AG04449 (cell line): ENCODE measurements around the gene SFN.
A peak's percentile ranks its signal among the peaks of the same experiment; 100 is the strongest.
"Not testable (repeated sequence)": the region's sequence is repeated elsewhere in the genome, so short reads cannot be mapped to it uniquely, and the experiment has no call there.

Source experiments
- CTCF ChIA-PET: fragments of 350-600 bp; formaldehyde crosslinking; extraction: SDS; loops from one replicate; lab custom pipeline; 2021; ENCODE audit warnings: antibody characterized with exemption; lab: Yijun Ruan, JAX
- POLR2A ChIA-PET: fragments of 400-600, 350-600 bp; formaldehyde crosslinking; extraction: SDS; loops from one replicate; lab custom pipeline; 2020; ENCODE audit warnings: antibody characterized with exemption, inconsistent platforms; lab: Yijun Ruan, JAX
- DNase-seq: peaks from one replicate; pipeline ENCODE4 v3.0.0-alpha.2; 2010; ENCODE audit warnings: low read depth, low spot score
- H3K4me3 ChIP-seq: 2 replicates; pipeline ENCODE4 v1.5.1; 2011; ENCODE audit warnings: low read depth, mild to moderate bottlenecking, control low read depth, low read length
- CTCF ChIP-seq: IDR thresholded peaks from one replicate; pipeline ENCODE4 v1.5.1; 2011; ENCODE audit warnings: mild to moderate bottlenecking, moderate library complexity, low read length, control low read depth, inconsistent platforms; ENCODE audit not compliant: insufficient read depth; ENCODE audit errors: missing control alignments

Gene SFN

GRCh38 chr1:26858891-26859640 is 3.9 kb upstream of the SFN start:
- no peak overlapping the region for H3K4me3 ChIP-seq
- ChIA-PET POLR2A (no interaction called here), CTCF (interaction anchor here (0.8 to 6.0 kb wide), 20 partner anchors 8 to 295 kb away, joined by 3 to 52 read pairs (median 4); no protein-coding TSS in a partner anchor)
- no peak for TF ChIP-seq CTCF
- DNase-seq = no peak

- POLR2A ChIA-PET = no interaction called here
- DNase-seq = no peak
These were observed 1.7 kb upstream of the SFN start for GRCh38 chr1:26861286-26861701.

GRCh38 chr1:26861889-26862378 is 1.0 kb upstream of the SFN start:
- no peak for TF ChIP-seq CTCF
- no peak overlapping the region for H3K4me3 ChIP-seq
- CTCF ChIA-PET = interaction anchor here (0.7 to 6.0 kb wide), 8 partner anchors 9 to 262 kb away, joined by 3 to 52 read pairs (median 3); no protein-coding TSS in a partner anchor
- DNase-seq = no peak
- POLR2A ChIA-PET = no interaction called here

More at GRCh38 chr1:26861286-26861701, 1.7 kb upstream of the SFN start:
- no peak overlapping the region for H3K4me3 ChIP-seq
- peak; percentile 38 for TF ChIP-seq CTCF
- CTCF ChIA-PET = interaction anchor here (0.7 to 6.0 kb wide), 6 partner anchors 11 to 262 kb away, joined by 3 to 52 read pairs (median 3); no protein-coding TSS in a partner anchor

GRCh38 chr1:26863685-26864077 is 732 bp downstream of the SFN start:
- POLR2A ChIA-PET = no interaction called here
- CTCF ChIA-PET = interaction anchor here (0.9 to 2.8 kb wide), 4 partner anchors 9 to 261 kb away, joined by 3 to 27 read pairs (median 14); no protein-coding TSS in a partner anchor
- TF ChIP-seq CTCF = no peak
- no peak for DNase-seq
- peak overlapping the region; percentile 55 for H3K4me3 ChIP-seq

GRCh38 chr1:26864610-26865480 is 1.9 kb downstream of the SFN start:
- DNase-seq = peak; percentile 86
- H3K4me3 ChIP-seq = peak overlapping the region; percentile 59
- no peak for TF ChIP-seq CTCF
- CTCF ChIA-PET = interaction anchor here (0.7 to 2.8 kb wide), 18 partner anchors 8 to 364 kb away, joined by 3 to 27 read pairs (median 4); partner anchors contain the start of gene GPN2
- POLR2A ChIA-PET = interaction anchor here (0.7 to 1.9 kb wide), 8 partner anchors 9 to 173 kb away, joined by 3 to 11 read pairs (median 3); partner anchors contain the start of genes GPN2, PIGV and ZDHHC18

- ChIA-PET POLR2A (interaction anchor here (0.6 kb wide), 1 partner anchor 20 kb away, joined by 7 read pairs; no protein-coding TSS in a partner anchor), CTCF (interaction anchor here (1.0 to 15.8 kb wide), 5 partner anchors 8 to 271 kb away, joined by 3 to 205 read pairs (median 4); no protein-coding TSS in a partner anchor)
- not testable (repeated sequence) for H3K4me3 ChIP-seq, DNase-seq
These were observed 10.1 kb downstream of the SFN start for GRCh38 chr1:26873097-26873496.
